SU-DHL-6 (cell line): ENCODE measurements around the gene ENOX1.

Source experiments
- H2AFZ ChIP-seq: fragments of 200-600 bp; sonication (generic); 2 replicates; pipeline ENCODE4 v1.6.1; 2014; ENCODE audit warnings: low read depth, mild to moderate bottlenecking, moderate library complexity, mixed read lengths, antibody characterized with exemption, low read length; ENCODE audit not compliant: severe bottlenecking
- H3F3A ChIP-seq: fragments of 200-600 bp; shearing (Covaris generic); 2 replicates; pipeline ENCODE4 v1.6.0; 2016; ENCODE audit warnings: antibody characterized with exemption, mild to moderate bottlenecking; ENCODE audit not compliant: insufficient read depth
- H3K27ac ChIP-seq: fragments of 200-600 bp; sonication (generic); 2 replicates; pipeline ENCODE4 v1.5.1; 2016; ENCODE audit warnings: low read depth, mild to moderate bottlenecking, low read length, moderate library complexity, mixed read lengths
- H3K27me3 ChIP-seq: fragments of 200-600 bp; sonication (generic), shearing (Covaris generic); 2 replicates; pipeline ENCODE4 v1.6.0; 2014; ENCODE audit warnings: mild to moderate bottlenecking, low read length
- H3K36me3 ChIP-seq: fragments of 200-600 bp; sonication (generic); 2 replicates; pipeline ENCODE4 v1.6.1; 2014; ENCODE audit warnings: mild to moderate bottlenecking, low read length, mixed read lengths
- H3K4me2 ChIP-seq: fragments of 300-600, 200-600 bp; shearing (Covaris generic), sonication (generic); 2 replicates; pipeline ENCODE4 v1.6.0; 2014; ENCODE audit warnings: low read length, low read depth, mild to moderate bottlenecking; ENCODE audit not compliant: poor library complexity, severe bottlenecking
- H3K4me3 ChIP-seq: fragments of 200-600 bp; sonication (generic); 2 replicates; pipeline ENCODE4 v1.5.1; 2014; ENCODE audit warnings: antibody characterized with exemption, low read length, mild to moderate bottlenecking, mixed read lengths; ENCODE audit not compliant: insufficient read depth, poor library complexity, severe bottlenecking
- H3K79me2 ChIP-seq: fragments of 200-600 bp; sonication (generic); 2 replicates; pipeline ENCODE4 v1.6.1; 2014; ENCODE audit warnings: mild to moderate bottlenecking, low read length, moderate library complexity; ENCODE audit not compliant: insufficient read depth
- H3K9ac ChIP-seq: fragments of 200-600 bp; sonication (generic); 2 replicates; pipeline ENCODE4 v1.7.0; 2014; ENCODE audit warnings: mild to moderate bottlenecking, low read length
- H3K9me2 ChIP-seq: fragments of 200-600 bp; sonication (generic); replicated peaks from 2 replicates; pipeline ENCODE4 v1.6.1; 2014; ENCODE audit warnings: low read length; ENCODE audit not compliant: insufficient read depth
- H3K9me3 ChIP-seq: fragments of 200-600 bp; sonication (generic); 2 replicates; pipeline ENCODE4 v1.6.1; 2014; ENCODE audit warnings: low read length, mixed read lengths; ENCODE audit not compliant: insufficient read depth
- H4K20me1 ChIP-seq: fragments of 200-600 bp; sonication (generic); 2 replicates; pipeline ENCODE4 v1.6.1; 2014; ENCODE audit warnings: low read depth, mild to moderate bottlenecking, antibody characterized with exemption, low read length, moderate library complexity, mixed read lengths
- EZH2phosphoT487 ChIP-seq: fragments of 200-600 bp; sonication (generic), shearing (Covaris generic); conservative IDR thresholded peaks from 2 replicates; pipeline ENCODE4 v1.6.1; 2018; ENCODE audit warnings: mild to moderate bottlenecking, antibody characterized with exemption, low read length, moderate library complexity, mixed read lengths
- TF ChIP-seq, protein P1 (sequence below): fragments of 200-600 bp; sonication (generic); IDR thresholded peaks from one replicate; pipeline ENCODE4 v1.5.1; 2017; ENCODE audit warnings: antibody characterized with exemption, mild to moderate bottlenecking, low read length, moderate library complexity; ENCODE audit not compliant: insufficient read depth, poor library complexity, severe bottlenecking

Gene ENOX1

DNA sequence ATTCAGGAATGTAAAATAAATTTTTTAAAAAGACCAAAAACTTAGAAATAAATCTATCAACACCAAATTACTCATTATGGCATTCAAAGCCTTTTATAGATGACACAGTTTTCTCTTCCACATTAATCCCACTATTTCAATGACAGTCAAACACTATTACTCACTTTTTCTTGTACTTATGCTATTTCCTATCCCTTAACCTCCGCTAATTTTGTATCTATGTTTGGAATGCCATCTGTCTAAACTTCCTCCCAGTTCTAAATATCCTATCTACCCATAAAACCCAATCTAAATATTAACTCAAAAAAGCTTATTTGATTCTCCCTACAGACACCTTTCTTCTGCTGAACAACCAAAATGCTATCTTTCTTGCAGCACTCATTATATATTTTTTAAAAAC, 203.5 kb downstream of the ENOX1 start:
- Histone ChIP-seq H3K36me3 (no peaks in the 10 kb centered on the region), H3K4me3 (no peak overlapping the region), H4K20me1 (no peaks in the 10 kb centered on the region), H3F3A (no peaks in the 10 kb centered on the region), H3K79me2 (no peaks in the 10 kb centered on the region), H3K9me2 (no peaks in the 10 kb centered on the region), H3K27me3 (no peaks in the 10 kb centered on the region), H3K9me3 (no peaks in the 10 kb centered on the region), H2AFZ (no peak overlapping the region), H3K4me2 (no peak overlapping the region), H3K27ac (no peak overlapping the region), H3K9ac (no peak overlapping the region)
- no peak for TF ChIP-seq EZH2phosphoT487

DNA sequence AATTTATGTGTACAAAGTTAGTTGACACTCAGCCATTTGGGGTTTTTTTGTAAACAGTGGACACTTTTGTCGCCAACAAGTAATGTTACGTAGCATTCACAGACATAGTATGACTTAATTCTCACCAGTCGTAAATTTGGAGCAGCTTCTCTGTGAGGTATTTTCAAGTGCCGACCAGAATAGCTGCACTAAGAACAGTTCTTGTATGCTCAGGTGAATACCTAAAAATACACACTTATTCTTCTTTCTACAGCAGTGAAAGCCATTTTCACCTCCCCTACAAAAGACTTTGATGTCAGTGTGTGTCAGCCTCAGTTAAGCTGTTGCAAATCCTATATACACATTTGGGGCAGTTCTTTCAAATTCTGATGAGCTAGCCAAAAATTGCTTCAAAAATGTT, 206.5 kb downstream of the ENOX1 start:
- no peak overlapping the region for H3K4me3 ChIP-seq
- H3K9me2 ChIP-seq: no peaks in the 10 kb centered on the region
- H3K36me3 ChIP-seq: no peaks in the 10 kb centered on the region
- H3K4me2 ChIP-seq: no peak overlapping the region
- H3F3A ChIP-seq: no peaks in the 10 kb centered on the region
- H3K9me3 ChIP-seq: no peaks in the 10 kb centered on the region; the same call in 1 of the 2 replicates
- H3K79me2 ChIP-seq: no peaks in the 10 kb centered on the region
- no peak overlapping the region for H3K9ac ChIP-seq
- H3K27ac ChIP-seq: no peak overlapping the region
- no peak overlapping the region for H2AFZ ChIP-seq
- H3K27me3 ChIP-seq: no peaks in the 10 kb centered on the region
- TF ChIP-seq, protein P1, sequence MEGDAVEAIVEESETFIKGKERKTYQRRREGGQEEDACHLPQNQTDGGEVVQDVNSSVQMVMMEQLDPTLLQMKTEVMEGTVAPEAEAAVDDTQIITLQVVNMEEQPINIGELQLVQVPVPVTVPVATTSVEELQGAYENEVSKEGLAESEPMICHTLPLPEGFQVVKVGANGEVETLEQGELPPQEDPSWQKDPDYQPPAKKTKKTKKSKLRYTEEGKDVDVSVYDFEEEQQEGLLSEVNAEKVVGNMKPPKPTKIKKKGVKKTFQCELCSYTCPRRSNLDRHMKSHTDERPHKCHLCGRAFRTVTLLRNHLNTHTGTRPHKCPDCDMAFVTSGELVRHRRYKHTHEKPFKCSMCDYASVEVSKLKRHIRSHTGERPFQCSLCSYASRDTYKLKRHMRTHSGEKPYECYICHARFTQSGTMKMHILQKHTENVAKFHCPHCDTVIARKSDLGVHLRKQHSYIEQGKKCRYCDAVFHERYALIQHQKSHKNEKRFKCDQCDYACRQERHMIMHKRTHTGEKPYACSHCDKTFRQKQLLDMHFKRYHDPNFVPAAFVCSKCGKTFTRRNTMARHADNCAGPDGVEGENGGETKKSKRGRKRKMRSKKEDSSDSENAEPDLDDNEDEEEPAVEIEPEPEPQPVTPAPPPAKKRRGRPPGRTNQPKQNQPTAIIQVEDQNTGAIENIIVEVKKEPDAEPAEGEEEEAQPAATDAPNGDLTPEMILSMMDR: no peak
- no peak for TF ChIP-seq EZH2phosphoT487
- H4K20me1 ChIP-seq: no peaks in the 10 kb centered on the region

DNA sequence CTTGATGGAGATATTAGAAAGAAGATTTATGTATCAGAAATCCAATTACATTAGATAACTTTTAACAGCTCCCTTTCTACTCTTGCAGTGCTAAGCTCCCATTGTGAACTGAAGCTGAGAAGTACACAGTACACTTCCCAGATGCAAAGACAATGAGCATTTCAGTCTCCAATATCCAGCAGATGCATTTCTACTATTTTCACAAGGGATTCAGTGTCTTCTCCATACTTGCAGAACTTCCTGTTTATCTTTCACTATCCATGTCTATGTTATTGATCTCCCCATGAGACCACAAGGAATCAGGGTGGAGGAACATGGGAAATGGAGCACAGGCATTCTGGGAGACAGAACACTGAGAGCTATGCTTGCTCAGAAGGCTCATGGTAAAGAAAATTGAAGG, 207.5 kb downstream of the ENOX1 start:
- no peak overlapping the region for H3K4me3 ChIP-seq
- no peak overlapping the region for H3K9ac ChIP-seq
- no peak overlapping the region for H2AFZ ChIP-seq
- TF ChIP-seq, protein P1: no peak
- no peak for TF ChIP-seq EZH2phosphoT487
- no peaks in the 10 kb centered on the region for H3K9me2 ChIP-seq
- no peaks in the 10 kb centered on the region for H3K27me3 ChIP-seq
- no peaks in the 10 kb centered on the region; the same call in 1 of the 2 replicates for H3K9me3 ChIP-seq
- no peak overlapping the region for H3K4me2 ChIP-seq
- H3K36me3 ChIP-seq: no peaks in the 10 kb centered on the region
- no peak overlapping the region for H3K27ac ChIP-seq
- H4K20me1 ChIP-seq: no peaks in the 10 kb centered on the region
- H3F3A ChIP-seq: no peaks in the 10 kb centered on the region
- H3K79me2 ChIP-seq: no peaks in the 10 kb centered on the region

DNA sequence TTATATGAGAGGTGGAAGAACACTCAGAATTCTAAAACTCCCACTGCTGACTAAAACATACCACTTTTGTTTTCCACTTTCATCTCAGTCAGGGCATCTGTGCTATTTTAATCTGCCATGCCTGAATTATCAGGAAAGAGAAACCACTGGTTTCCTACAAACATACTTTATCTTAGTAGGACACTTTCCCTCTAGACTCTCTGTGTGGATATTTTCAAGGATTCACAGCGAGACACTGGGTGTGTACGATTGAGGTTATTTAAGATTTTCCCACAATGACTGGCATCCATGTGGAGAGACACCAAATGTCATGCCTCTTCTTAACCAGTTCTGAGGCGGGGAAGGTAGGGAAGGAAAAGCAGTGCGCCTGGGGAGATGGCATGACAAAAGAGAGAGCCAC, 212.2 kb downstream of the ENOX1 start:
- Histone ChIP-seq H3K9me3 (no peaks in the 10 kb centered on the region; the same call in 1 of the 2 replicates), H3K27ac (no peak overlapping the region), H3K4me3 (no peak overlapping the region), H3K9ac (no peak overlapping the region), H3K79me2 (no peaks in the 10 kb centered on the region), H3K4me2 (no peak overlapping the region), H3F3A (no peaks in the 10 kb centered on the region), H3K36me3 (no peaks in the 10 kb centered on the region), H2AFZ (no peak overlapping the region), H3K9me2 (no peaks in the 10 kb centered on the region), H4K20me1 (no peaks in the 10 kb centered on the region), H3K27me3 (no peaks in the 10 kb centered on the region)
- TF ChIP-seq, protein P1: no peak
- no peak for TF ChIP-seq EZH2phosphoT487
